ENCODE results near the gene NOCT.

- peak; percentile 99 for TF ChIP-seq TAF7 (optimal IDR thresholded peaks at IDR 0.05; ENCODE audit: borderline replicate concordance, low read depth, low read length)
- TF ChIP-seq EZH2 (IDR thresholded peaks at IDR 0.05; ENCODE audit: low read depth, low read length, severe bottlenecking), result no peak
- TF ChIP-seq TEAD4 (IDR thresholded peaks at IDR 0.05; ENCODE audit: low read depth, low read length), result no peak
- TF ChIP-seq TAF1 (IDR thresholded peaks at IDR 0.05; ENCODE audit: low read depth, low read length), result peak; percentile 100
- 0 out of 2 replicates have a peak, but pooled peaks have one; percentile 62 for TF ChIP-seq TCF12 (IDR thresholded peaks at IDR 0.05; ENCODE audit: low read depth, low read length)
- TF ChIP-seq, protein P1, sequence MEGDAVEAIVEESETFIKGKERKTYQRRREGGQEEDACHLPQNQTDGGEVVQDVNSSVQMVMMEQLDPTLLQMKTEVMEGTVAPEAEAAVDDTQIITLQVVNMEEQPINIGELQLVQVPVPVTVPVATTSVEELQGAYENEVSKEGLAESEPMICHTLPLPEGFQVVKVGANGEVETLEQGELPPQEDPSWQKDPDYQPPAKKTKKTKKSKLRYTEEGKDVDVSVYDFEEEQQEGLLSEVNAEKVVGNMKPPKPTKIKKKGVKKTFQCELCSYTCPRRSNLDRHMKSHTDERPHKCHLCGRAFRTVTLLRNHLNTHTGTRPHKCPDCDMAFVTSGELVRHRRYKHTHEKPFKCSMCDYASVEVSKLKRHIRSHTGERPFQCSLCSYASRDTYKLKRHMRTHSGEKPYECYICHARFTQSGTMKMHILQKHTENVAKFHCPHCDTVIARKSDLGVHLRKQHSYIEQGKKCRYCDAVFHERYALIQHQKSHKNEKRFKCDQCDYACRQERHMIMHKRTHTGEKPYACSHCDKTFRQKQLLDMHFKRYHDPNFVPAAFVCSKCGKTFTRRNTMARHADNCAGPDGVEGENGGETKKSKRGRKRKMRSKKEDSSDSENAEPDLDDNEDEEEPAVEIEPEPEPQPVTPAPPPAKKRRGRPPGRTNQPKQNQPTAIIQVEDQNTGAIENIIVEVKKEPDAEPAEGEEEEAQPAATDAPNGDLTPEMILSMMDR (IDR thresholded peaks at IDR 0.05; ENCODE audit: control extremely low read depth in 1 of 3, insufficient read depth in 1 of 3, low read depth in 1 of 3, low read length in 3 of 3), result no peak
- no peak for TF ChIP-seq ZNF274 (IDR thresholded peaks at IDR 0.05; ENCODE audit: borderline replicate concordance, extremely low read depth, low read length)
- TF ChIP-seq, protein P2, sequence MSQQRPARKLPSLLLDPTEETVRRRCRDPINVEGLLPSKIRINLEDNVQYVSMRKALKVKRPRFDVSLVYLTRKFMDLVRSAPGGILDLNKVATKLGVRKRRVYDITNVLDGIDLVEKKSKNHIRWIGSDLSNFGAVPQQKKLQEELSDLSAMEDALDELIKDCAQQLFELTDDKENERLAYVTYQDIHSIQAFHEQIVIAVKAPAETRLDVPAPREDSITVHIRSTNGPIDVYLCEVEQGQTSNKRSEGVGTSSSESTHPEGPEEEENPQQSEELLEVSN (IDR thresholded peaks at IDR 0.05), result peak; percentile 45; the same call in 1 of the 2 replicates
- no peak for TF ChIP-seq GABPA (IDR thresholded peaks at IDR 0.05; ENCODE audit: borderline replicate concordance, insufficient read depth, low read length)
- TF ChIP-seq CHD1 (IDR thresholded peaks at IDR 0.05; ENCODE audit: low read depth, low read length), result peak; percentile 99
- TF ChIP-seq NRF1 (IDR thresholded peaks at IDR 0.05; ENCODE audit: low read depth, low read length), result no peak
- no peak for TF ChIP-seq CBX8 (IDR thresholded peaks at IDR 0.05; ENCODE audit: borderline replicate concordance, low read depth, low read length)
- peak; percentile 98 for TF ChIP-seq POLR2AphosphoS5 (IDR thresholded peaks at IDR 0.05; ENCODE audit: low read depth, low read length)
- peak; percentile 75 to 98 for TF ChIP-seq POLR2A (IDR thresholded peaks at IDR 0.05; ENCODE audit: control extremely low read depth in 1 of 2, low read depth in 2 of 2, low read length in 2 of 2)
These were observed at the start of gene NOCT for GRCh38 chr4:139015269-139015947.

Data from H1 (cell line).